ENCODE measurements around the gene ERCC6L2.

ERCC6L2 gene

DNA sequence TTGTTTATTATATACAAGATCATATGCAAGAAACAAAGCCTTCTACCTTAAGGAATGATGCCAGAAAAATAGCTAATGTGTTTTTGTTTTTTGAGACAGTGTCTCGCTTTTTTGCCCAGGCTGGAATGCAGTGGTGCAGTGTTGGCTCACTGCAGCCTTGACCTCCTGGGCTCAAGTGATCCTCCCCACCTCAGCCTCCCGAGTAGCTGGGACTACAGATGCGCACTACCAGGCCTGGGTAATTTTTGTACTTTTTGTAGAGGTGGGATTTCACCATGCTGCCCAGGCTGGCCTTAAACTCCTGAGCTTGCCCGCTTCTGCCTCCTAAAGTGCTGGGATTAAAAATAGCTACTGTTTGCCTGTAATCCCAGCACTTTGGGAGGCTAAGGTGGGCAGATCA is 15.1 kb downstream of the ERCC6L2 start:
- Histone ChIP-seq H3K27ac (ENCODE audit: extremely low read depth, low read depth, low read length) (no peak overlapping the region), H3K4me1 (ENCODE audit: control insufficient read depth, insufficient read depth, low read length) (no peaks in the 10 kb centered on the region), H3K4me3 (ENCODE audit: low read depth, low read length) (no peak overlapping the region), H3K36me3 (ENCODE audit: control insufficient read depth in 2 of 2, insufficient read depth in 1 of 2, low read length in 2 of 2) (peaks cover 4 to 17% of the 10 kb centered on the region in 2 experiments), H3K9me3 (ENCODE audit: control insufficient read depth, insufficient read depth, low read depth, low read length) (no peaks in the 10 kb centered on the region; the same call in 1 of the 2 replicates)
- TF ChIP-seq, protein P1, sequence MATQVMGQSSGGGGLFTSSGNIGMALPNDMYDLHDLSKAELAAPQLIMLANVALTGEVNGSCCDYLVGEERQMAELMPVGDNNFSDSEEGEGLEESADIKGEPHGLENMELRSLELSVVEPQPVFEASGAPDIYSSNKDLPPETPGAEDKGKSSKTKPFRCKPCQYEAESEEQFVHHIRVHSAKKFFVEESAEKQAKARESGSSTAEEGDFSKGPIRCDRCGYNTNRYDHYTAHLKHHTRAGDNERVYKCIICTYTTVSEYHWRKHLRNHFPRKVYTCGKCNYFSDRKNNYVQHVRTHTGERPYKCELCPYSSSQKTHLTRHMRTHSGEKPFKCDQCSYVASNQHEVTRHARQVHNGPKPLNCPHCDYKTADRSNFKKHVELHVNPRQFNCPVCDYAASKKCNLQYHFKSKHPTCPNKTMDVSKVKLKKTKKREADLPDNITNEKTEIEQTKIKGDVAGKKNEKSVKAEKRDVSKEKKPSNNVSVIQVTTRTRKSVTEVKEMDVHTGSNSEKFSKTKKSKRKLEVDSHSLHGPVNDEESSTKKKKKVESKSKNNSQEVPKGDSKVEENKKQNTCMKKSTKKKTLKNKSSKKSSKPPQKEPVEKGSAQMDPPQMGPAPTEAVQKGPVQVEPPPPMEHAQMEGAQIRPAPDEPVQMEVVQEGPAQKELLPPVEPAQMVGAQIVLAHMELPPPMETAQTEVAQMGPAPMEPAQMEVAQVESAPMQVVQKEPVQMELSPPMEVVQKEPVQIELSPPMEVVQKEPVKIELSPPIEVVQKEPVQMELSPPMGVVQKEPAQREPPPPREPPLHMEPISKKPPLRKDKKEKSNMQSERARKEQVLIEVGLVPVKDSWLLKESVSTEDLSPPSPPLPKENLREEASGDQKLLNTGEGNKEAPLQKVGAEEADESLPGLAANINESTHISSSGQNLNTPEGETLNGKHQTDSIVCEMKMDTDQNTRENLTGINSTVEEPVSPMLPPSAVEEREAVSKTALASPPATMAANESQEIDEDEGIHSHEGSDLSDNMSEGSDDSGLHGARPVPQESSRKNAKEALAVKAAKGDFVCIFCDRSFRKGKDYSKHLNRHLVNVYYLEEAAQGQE (tag by site-specific recombination; IDR thresholded peaks at IDR 0.05): no peak
- TF ChIP-seq ZNF157 (tag by site-specific recombination; IDR thresholded peaks at IDR 0.05): no peak
- no peak for TF ChIP-seq ZNF2 (tag by site-specific recombination; IDR thresholded peaks at IDR 0.05)
- no peak for TF ChIP-seq ZNF221 (tag by site-specific recombination; IDR thresholded peaks at IDR 0.05; ENCODE audit: borderline replicate concordance)
- TF ChIP-seq TRIM28 (IDR thresholded peaks at IDR 0.05; ENCODE audit: borderline replicate concordance, low read length): no peak
- no peak for TF ChIP-seq GFI1B (tag by site-specific recombination; IDR thresholded peaks at IDR 0.05)
- TF ChIP-seq RBAK (tag by site-specific recombination; IDR thresholded peaks at IDR 0.05): no peak
- no peak for TF ChIP-seq ZBTB21 (tag by site-specific recombination; IDR thresholded peaks at IDR 0.05)
- TF ChIP-seq ZNF324 (tag by site-specific recombination; IDR thresholded peaks at IDR 0.05): no peak
- no peak for TF ChIP-seq ZNF426 (tag by site-specific recombination; IDR thresholded peaks at IDR 0.05)
- TF ChIP-seq, protein P2, sequence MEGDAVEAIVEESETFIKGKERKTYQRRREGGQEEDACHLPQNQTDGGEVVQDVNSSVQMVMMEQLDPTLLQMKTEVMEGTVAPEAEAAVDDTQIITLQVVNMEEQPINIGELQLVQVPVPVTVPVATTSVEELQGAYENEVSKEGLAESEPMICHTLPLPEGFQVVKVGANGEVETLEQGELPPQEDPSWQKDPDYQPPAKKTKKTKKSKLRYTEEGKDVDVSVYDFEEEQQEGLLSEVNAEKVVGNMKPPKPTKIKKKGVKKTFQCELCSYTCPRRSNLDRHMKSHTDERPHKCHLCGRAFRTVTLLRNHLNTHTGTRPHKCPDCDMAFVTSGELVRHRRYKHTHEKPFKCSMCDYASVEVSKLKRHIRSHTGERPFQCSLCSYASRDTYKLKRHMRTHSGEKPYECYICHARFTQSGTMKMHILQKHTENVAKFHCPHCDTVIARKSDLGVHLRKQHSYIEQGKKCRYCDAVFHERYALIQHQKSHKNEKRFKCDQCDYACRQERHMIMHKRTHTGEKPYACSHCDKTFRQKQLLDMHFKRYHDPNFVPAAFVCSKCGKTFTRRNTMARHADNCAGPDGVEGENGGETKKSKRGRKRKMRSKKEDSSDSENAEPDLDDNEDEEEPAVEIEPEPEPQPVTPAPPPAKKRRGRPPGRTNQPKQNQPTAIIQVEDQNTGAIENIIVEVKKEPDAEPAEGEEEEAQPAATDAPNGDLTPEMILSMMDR (tag by site-specific recombination; IDR thresholded peaks at IDR 0.05): no peak
- no peak for TF ChIP-seq KLF16 (tag by site-specific recombination; IDR thresholded peaks at IDR 0.05)
- ChIA-PET POLR2A (interaction anchor here (1.3 kb wide), 1 partner anchor 16 kb away, joined by 5 read pairs; the partner anchor contains the start of gene ERCC6L2), CTCF (interaction anchor here (0.6 kb wide), 1 partner anchor 921 kb away, joined by 3 read pairs; no protein-coding TSS in a partner anchor)

DNA sequence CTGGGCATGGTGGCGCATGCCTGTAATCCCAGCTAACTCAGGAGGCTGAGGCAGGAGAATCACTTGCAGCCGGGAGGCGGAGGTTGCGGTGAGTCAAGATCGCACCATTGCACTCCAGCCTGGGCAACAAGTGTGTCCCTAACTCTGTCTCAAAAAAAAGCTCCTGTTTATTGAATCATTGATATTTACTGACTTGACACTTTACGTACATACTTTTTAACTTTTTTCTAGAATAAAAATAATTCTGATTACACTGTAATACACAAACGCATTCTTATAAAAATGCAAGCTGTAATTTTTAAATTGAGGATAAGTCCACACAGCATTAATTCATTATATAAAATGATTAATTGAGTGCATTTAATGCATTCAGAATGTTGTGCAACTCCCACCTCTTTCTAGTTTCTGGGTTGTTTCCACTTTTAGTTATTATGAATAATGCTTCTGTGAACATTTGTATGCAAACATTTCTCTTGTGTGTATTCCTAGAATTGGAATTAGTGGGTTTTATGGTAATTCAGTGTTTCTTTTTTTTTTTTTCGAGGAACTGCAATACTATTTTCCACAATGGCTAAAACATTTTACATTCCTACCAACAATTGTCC is 15.7 kb downstream of the ERCC6L2 start:
- Histone ChIP-seq H3K27ac (ENCODE audit: extremely low read depth, low read depth, low read length) (no peak overlapping the region), H3K36me3 (ENCODE audit: control insufficient read depth in 2 of 2, insufficient read depth in 1 of 2, low read length in 2 of 2) (peaks cover 4 to 17% of the 10 kb centered on the region in 2 experiments), H3K4me1 (ENCODE audit: control insufficient read depth, insufficient read depth, low read length) (no peaks in the 10 kb centered on the region), H3K9me3 (ENCODE audit: control insufficient read depth, insufficient read depth, low read depth, low read length) (no peaks in the 10 kb centered on the region; the same call in 1 of the 2 replicates), H3K4me3 (ENCODE audit: low read depth, low read length) (no peak overlapping the region)
- CTCF ChIA-PET: no interaction called here
- POLR2A ChIA-PET: interaction anchor here (1.3 kb wide), 1 partner anchor 16 kb away, joined by 5 read pairs; the partner anchor contains the start of gene ERCC6L2
- TF ChIP-seq ZNF366 (tag by site-specific recombination; conservative IDR thresholded peaks at IDR 0.05) (no peak), ZNF350 (tag by site-specific recombination; IDR thresholded peaks at IDR 0.05) (no peak), ZNF549 (tag by site-specific recombination; IDR thresholded peaks at IDR 0.05) (no peak), SALL2 (tag by site-specific recombination; IDR thresholded peaks at IDR 0.05; ENCODE audit: borderline replicate concordance) (no peak), WT1 (tag by site-specific recombination; IDR thresholded peaks at IDR 0.05) (no peak), KLF7 (tag by site-specific recombination; IDR thresholded peaks at IDR 0.05; ENCODE audit: borderline replicate concordance) (no peak), SETDB1 (IDR thresholded peaks at IDR 0.05; ENCODE audit: insufficient read length, low read length) (no peak), ZFHX2 (tag by site-specific recombination; conservative IDR thresholded peaks at IDR 0.05) (no peak), ZNF560 (tag by site-specific recombination; IDR thresholded peaks at IDR 0.05; ENCODE audit: borderline replicate concordance) (no peak), ZNF510 (tag by site-specific recombination; IDR thresholded peaks at IDR 0.05; ENCODE audit: insufficient replicate concordance) (no peak), EGR2 (tag by site-specific recombination; IDR thresholded peaks at IDR 0.05; ENCODE audit: low read depth) (no peak), ZNF707 (tag by site-specific recombination; IDR thresholded peaks at IDR 0.05) (no peak)
- TF ChIP-seq, protein P3, sequence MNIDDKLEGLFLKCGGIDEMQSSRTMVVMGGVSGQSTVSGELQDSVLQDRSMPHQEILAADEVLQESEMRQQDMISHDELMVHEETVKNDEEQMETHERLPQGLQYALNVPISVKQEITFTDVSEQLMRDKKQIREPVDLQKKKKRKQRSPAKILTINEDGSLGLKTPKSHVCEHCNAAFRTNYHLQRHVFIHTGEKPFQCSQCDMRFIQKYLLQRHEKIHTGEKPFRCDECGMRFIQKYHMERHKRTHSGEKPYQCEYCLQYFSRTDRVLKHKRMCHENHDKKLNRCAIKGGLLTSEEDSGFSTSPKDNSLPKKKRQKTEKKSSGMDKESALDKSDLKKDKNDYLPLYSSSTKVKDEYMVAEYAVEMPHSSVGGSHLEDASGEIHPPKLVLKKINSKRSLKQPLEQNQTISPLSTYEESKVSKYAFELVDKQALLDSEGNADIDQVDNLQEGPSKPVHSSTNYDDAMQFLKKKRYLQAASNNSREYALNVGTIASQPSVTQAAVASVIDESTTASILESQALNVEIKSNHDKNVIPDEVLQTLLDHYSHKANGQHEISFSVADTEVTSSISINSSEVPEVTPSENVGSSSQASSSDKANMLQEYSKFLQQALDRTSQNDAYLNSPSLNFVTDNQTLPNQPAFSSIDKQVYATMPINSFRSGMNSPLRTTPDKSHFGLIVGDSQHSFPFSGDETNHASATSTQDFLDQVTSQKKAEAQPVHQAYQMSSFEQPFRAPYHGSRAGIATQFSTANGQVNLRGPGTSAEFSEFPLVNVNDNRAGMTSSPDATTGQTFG (tag by site-specific recombination; IDR thresholded peaks at IDR 0.05; ENCODE audit: borderline replicate concordance): no peak
- TF ChIP-seq, protein P4, sequence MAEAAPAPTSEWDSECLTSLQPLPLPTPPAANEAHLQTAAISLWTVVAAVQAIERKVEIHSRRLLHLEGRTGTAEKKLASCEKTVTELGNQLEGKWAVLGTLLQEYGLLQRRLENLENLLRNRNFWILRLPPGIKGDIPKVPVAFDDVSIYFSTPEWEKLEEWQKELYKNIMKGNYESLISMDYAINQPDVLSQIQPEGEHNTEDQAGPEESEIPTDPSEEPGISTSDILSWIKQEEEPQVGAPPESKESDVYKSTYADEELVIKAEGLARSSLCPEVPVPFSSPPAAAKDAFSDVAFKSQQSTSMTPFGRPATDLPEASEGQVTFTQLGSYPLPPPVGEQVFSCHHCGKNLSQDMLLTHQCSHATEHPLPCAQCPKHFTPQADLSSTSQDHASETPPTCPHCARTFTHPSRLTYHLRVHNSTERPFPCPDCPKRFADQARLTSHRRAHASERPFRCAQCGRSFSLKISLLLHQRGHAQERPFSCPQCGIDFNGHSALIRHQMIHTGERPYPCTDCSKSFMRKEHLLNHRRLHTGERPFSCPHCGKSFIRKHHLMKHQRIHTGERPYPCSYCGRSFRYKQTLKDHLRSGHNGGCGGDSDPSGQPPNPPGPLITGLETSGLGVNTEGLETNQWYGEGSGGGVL (tag by site-specific recombination; IDR thresholded peaks at IDR 0.05): no peak

All from HEK293 (cell line).